Stimulated activated CD8-positive, alpha-beta memory T cell treated with anti-CD3 and anti-CD28 coated beads, Interleukin-7, amount 100 ng/mL, for 1 hour (primary cell): ENCODE results near the gene MEX3C.

Source experiments
- DNase-seq, 2 donors: peaks; one replicate each; pipeline ENCODE4 v3.0.0-alpha.2; 2020; ENCODE audit warnings: low read depth in 2 of 2

Gene MEX3C

GRCh38 chr18:51197661-51198424 is at the start of gene MEX3C:
Gene MEX3C, minus strand, starts transcription at chr18:51197681. Its CDS starts 361 bp downstream, at chr18:51197320.
- peak; percentile 98 for DNase-seq

GRCh38 chr18:51241226-51241625 is 43.7 kb upstream of the MEX3C start:
- DNase-seq = no peak

- DNase-seq = no peak
Observed at GRCh38 chr18:51236225-51236624, 38.7 kb upstream of the MEX3C start.

DNA sequence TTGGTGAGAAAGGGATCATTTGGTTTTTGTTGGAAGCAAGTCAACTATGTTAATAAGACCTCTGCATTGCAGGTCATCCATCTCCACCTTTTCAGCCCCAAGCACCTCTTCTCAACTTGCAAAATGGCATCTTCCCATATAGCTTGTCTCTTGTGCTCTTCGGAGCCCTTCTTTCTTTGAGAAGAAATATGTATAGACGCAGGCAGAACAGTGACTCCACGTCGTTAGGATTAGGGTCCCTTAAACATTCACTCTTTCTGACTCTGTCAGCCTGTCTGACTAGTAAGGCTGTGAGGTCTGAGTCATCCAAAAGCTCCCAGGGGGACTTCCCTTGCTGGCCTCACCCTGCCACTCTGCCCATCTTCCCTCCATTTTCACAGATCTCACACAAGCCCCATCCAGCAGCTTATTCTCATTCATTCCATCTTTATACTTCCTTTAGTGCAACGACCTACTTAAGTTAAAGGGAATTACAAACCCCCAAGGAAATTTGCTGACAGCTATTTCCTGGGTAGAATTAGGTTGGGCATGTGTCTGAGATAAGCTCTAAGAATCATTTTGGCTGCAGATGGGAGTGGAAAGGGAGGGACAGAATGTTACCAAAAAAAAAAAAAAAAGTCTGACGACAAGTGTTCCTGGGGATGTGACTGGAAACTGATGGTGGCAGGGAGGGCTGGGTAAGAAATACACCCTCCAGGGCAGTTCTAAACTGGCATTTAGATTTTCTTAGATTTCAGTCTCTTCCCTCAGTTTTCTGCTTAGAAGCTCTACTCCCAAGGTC is 37.7 kb upstream of the MEX3C start:
- no peak for DNase-seq

DNA sequence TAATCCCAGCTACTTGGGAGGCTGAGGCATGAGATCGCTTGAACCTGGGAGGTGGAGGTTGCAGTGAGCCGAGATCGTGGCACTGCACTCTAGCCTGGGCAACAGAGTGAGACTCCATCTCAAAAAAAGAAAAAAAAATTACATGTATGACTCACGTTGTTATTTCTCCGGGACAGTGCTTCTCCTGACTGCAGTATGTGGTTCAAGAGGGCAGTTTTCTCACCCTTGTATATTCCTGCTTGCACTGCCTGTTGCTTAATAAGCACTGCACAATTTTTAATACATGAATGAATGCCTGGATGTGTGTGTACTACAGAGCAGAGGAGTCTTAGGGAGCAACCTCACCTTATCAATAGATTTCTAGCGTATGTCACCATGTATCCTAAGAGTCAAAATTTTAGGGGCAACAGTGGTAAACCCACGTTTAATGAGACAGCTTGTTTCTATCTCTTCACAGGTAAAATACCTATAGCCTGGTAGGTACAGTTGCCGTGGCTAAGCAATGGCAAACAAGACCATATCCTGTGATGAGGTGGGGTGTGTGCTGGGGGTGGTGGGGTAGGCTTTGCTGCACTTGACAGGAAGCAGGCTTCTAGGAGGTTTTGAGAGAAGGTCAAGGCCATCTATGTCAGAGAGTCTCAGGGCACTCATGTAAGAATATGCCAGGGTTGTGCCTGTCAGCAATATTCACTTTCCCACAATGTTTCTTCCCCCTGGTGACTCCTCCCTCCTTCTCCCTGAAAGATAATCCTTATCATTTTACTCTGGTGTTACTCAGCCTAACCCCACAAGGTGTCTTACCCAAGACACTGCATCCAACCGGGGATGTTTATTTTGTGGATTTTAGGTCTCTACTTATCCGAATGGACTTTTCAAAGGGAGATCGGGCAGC is 36.9 kb upstream of the MEX3C start:
- DNase-seq = no peak

DNA sequence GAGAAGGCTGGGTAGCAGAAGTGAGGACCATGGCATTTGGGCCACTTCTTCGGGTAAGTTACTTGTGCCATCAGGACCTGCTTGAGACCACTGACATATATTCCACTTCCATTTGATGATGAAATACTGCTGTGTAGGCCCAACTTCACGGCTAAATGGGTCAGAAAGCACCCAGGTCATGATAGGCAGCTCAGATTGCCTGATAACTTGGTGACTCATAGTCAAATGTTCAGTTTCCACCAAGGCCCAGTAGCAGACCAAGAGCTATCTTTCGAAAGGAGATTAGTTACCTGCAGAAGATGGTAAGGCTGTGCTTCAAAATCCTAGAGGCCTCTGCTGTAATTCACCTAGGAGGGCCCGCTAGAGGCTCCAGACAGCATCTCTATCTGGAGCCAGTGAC is 31.8 kb upstream of the MEX3C start:
- DNase-seq = no peak

GRCh38 chr18:51227660-51228059 is 30.2 kb upstream of the MEX3C start:
- DNase-seq = no peak

DNA sequence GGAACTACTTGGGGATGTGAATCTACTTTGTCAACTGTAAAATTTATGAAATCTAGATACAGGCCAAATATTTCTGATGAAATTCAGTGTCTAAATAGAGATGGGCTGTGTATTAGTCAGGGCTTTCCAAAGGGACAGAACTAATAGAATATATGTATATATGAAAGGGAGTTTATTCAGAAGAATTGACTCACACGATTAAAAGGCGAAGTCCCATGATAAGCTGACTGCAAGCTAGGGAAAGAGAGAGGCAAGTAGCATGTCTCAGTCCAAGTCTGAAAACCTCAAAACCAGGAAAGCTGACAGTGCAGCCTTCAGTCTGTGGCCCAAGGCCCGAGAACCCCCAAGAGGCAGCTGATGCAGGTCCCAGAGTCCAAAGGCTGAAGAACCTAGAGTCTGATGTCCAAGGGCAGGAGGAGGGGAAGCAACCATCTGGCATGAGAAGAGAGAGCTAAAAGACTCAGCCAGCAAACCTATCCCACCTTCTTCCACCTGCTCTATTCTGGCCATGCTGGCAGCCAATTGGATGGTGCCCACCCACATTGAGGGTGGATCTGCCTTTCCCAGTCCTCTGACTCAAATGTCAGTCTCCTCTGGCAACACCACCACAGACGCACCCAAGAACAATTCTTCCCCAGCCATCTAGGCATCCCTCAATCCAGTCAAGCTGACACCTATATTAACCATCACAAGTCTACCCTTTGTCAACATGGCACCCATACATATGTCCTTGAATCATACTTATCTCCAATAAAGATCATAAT is 29.3 kb upstream of the MEX3C start:
- no peak for DNase-seq

GRCh38 chr18:51226068-51226467 is 28.6 kb upstream of the MEX3C start:
- DNase-seq = no peak

DNA sequence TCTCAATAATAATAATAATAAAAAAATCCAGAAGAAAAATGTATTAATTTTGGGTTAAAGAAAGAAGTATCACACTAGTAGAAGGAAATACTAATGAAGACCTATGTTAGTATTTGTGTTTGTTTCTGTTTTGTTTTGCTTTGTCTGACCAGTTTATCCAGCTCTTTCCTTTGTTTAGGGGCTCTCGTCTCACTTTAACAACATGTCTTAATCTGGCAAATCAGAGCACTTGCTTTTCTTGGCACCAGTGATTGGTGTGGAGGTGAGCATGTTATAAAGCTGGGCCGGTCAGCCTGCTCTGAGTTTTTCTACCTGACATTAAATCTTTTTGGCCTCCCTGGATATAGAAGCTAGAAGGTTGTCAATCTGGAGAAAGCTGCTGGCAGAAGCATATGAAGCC is 15.1 kb upstream of the MEX3C start:
- DNase-seq = no peak

DNA sequence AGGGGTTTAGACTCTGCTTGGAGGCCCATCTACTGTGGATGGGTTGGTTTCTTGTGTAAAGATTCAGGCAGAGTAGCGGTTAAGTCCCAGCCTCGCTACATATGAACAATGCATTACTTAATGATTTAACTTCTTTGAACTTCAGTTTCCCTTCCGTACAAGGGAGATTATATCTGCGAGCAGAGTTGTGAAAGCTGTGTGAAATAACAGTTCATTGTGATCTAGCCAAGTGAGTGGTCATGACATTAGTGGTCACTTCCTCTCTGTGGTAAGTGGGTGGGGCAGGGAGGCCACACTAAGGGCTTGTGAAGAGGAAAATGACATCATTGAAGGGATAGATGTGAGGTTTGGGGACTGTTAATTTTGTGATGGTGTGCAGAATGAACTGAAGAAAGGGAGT is 14.1 kb upstream of the MEX3C start:
- DNase-seq = no peak

DNA sequence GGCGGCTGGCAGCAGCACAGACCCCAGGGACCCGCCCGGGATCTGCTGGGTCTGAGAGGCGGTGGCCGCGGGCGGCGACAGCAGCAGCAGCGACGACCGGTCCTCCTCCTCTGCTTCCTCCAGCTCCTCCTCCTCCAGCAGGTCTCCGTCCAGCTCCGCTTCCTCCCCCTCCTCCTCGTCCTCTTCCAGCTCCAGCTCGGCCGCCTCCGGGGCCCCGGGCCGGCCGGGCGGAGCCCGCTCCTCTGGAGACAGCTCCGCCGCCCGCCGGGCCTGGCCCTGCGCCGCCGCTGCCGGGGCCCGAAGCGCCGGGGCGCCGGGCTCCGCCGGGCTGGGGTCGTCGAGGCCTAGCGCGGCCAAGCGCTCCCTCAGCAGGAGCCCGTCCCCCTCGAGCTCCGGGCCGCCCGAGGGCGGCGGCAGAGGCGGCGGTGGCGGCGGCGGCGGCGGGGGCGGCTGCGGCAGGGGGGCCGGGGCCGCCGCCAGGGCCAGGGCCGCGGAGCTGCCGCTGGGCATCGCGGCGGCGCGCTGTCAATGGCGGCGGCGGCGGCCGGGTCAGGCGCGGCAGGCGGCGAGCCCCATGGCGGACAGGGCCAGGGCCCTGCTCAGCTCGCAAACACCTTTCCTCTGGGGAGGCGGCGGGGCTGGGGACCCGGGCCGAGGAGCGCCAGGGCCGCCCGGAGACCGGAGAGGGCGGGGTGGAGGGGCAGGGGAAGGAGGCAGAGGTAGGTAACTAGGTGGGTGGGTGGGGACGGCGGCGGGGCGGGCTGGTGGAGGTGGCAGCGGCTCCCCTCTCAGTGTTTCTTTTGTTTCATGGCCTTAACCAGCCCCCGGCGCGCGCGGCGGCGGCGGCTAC is 445 bp downstream of the MEX3C start:
- peak in 1 of 2 donors; percentile 10 for DNase-seq

DNA sequence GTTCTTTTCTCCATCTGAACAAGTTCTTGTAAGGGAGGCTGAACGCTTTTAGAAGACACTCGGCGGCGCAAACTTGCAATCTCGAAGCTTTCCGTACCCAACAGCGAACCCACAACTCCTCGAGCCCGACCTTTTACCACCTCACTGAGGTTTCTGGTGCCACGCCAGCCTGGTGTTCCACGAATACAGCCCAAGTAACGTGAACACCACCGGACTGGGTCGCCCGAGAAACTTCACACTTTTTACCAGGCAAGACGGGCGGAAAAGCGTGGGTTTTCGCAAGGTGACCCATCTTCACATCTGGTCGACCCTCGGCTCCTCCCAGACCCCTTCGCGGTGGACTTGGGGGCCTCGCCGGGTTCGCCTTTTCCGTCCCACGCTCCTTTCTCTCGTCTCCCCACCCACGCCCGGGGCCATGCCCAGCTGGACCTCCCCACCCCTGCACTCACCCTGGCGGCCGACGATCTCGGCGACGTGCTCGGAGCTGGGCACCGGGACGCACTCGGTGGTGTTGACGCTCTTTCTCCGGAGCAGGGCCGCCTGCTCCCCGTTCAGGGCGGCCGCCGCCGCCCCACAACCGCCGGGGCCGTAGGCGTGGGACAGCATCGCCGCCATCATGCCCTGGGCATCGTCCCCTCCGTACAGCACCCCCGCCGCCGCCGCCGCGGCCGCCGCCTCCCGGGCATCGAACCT is 1.2 kb downstream of the MEX3C start:
- peak in 1 of 2 donors; percentile 31 for DNase-seq

- DNase-seq = peak in 1 of 2 donors; percentile 6
Observed at GRCh38 chr18:51195451-51196117, 1.9 kb downstream of the MEX3C start.

- no peak for DNase-seq
Observed at GRCh38 chr18:51195086-51195450, 2.4 kb downstream of the MEX3C start.

DNA sequence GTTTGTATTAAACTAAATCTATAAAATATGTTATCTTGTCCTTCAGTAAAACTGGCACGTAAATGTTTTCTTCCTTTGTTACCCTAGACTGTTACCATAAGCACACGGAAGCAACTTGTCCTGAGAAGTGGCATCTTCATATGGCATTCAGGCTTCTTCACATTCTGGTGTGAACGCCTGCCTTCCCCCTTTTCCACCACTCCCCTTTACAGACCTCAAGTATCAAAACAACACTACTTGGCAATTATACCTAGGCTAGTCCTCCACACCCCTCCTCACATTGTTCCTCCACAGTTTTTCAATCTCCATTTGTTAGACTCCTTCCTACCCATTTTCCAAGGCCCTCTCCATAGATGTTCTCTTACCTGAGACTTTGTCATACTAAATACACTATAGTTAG is 2.9 kb downstream of the MEX3C start:
- DNase-seq = no peak

DNA sequence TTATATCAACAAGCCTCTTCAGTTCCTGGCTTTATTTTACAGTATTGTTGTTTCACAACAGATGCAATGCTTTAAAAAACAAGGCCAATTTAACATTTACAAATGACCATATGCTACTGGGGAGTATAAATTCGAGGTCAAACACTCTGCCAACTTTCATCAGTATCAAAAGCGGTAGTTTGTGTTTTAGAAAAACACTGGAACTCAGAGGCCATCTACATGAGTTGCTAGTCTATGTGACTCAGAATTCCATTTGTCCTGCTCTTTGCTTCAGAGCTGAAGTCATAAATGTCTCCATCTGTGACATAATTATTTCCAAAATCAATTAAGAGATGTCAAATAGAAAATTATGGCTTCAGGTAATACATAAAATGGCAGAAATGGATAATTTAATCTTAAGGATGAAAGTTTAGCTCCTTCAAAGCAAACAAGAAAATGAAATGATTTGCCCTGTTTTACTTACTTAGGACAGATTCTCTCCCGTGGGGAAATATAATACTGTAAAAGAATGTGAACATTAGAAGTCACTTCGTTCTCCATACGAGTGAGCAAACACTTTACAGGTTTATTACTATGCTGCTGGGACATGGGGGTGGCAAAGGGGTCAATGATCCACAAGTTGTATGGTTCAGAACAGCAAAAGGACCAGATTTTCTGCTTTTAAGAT is 3.7 kb downstream of the MEX3C start:
- no peak for DNase-seq

GRCh38 chr18:51192696-51193095 is 4.8 kb downstream of the MEX3C start:
- no peak for DNase-seq

GRCh38 chr18:51192026-51192425 is 5.5 kb downstream of the MEX3C start:
- DNase-seq = no peak
